OCI-LY3 (cell line): ENCODE measurements around the gene DDX59.
A peak's percentile ranks its signal among the peaks of the same experiment; 100 is the strongest.

Source experiments
- H2AFZ ChIP-seq: fragments of 200-600, 300-600 bp; shearing (Covaris generic); 2 replicates; pipeline ENCODE4 v1.6.0; 2014; ENCODE audit warnings: antibody characterized with exemption, low read depth, low read length
- H3K27ac ChIP-seq: fragments of 200-600, 300-600 bp; sonication (generic); 2 replicates; pipeline ENCODE4 v1.5.1; 2014; ENCODE audit warnings: mild to moderate bottlenecking, low read length, moderate library complexity, mixed read lengths
- H3K27me3 ChIP-seq: fragments of 200-600, 300-600 bp; sonication (generic); 2 replicates; pipeline ENCODE4 v1.6.1; 2014; ENCODE audit warnings: low read depth, low read length, mixed read lengths
- H3K36me3 ChIP-seq: fragments of 200-600, 300-600 bp; sonication (generic); replicated peaks from 2 replicates; pipeline ENCODE3; 2014; ENCODE audit warnings: low read depth, low read length, mixed read lengths
- H3K4me1 ChIP-seq: fragments of 300-600, 200-600 bp; sonication (generic); 2 replicates; pipeline ENCODE4 v1.6.1; 2014; ENCODE audit warnings: low read length, mixed read lengths
- H3K4me2 ChIP-seq: fragments of 200-600, 300-600 bp; sonication (generic); 2 replicates; pipeline ENCODE4 v1.6.1; 2014; ENCODE audit warnings: low read length, mixed read lengths
- H3K4me3 ChIP-seq: fragments of 300-600, 200-600 bp; sonication (generic); 2 replicates; pipeline ENCODE4 v1.5.1; 2014; ENCODE audit warnings: antibody characterized with exemption, mild to moderate bottlenecking, low read length, moderate library complexity
- H3K79me2 ChIP-seq: fragments of 300-600, 200-600 bp; shearing (Covaris generic); 2 replicates; pipeline ENCODE4 v1.6.1; 2014; ENCODE audit warnings: mild to moderate bottlenecking, low read length, mixed read lengths
- H3K9ac ChIP-seq: fragments of 300-600, 200-600 bp; shearing (Covaris generic); 2 replicates; pipeline ENCODE4 v1.6.0; 2014; ENCODE audit warnings: mild to moderate bottlenecking, low read length, moderate library complexity
- H3K9me3 ChIP-seq: fragments of 200-600, 300-600 bp; shearing (Covaris generic); 2 replicates; pipeline ENCODE4 v1.6.1; 2014; ENCODE audit warnings: low read length, mixed read lengths; ENCODE audit not compliant: insufficient read depth
- H4K20me1 ChIP-seq: fragments of 200-600, 300-600 bp; sonication (generic); 2 replicates; pipeline ENCODE4 v1.6.1; 2016; ENCODE audit warnings: low read length, mixed read lengths; ENCODE audit not compliant: insufficient read depth
- EZH2phosphoT487 ChIP-seq: fragments of 200-600 bp; shearing (Covaris generic); IDR thresholded peaks from 2 replicates; pipeline ENCODE4 v1.6.1; 2018; ENCODE audit warnings: antibody characterized with exemption, mixed run types, low read depth
- TF ChIP-seq, protein P1 (sequence below): fragments of 200-600, 300-600 bp; sonication (generic); IDR thresholded peaks from 2 replicates; pipeline ENCODE4 v1.5.1; 2014; ENCODE audit warnings: antibody characterized with exemption, low read length, low read depth

The DDX59 gene

DNA sequence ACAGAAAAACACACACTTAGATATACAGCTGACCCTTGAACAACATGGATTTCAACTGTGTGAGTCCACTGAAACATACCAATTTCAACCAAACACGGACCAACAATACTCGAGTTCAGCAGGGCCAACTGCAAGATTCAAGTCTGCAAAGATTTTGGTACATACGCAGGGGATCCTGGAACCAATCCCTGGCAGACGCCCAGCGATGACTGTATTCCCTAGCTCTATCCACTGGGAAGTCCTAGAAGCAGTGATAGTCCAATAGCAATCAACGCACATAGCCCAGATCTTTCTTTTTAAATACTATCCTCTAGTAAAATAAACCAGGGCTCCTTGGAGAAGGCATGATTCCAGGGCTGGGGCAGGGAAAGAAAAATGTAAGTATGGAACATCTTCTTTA is 9.0 kb downstream of the DDX59 start:
- Histone ChIP-seq H3K36me3 (peaks cover 67% of the 10 kb centered on the region), H3K4me3 (no peak overlapping the region), H3K4me2 (no peak overlapping the region), H3K4me1 (peaks cover 7% of the 10 kb centered on the region), H3K9ac (no peak overlapping the region), H2AFZ (no peak overlapping the region), H3K27ac (no peak overlapping the region), H4K20me1 (peaks cover 13% of the 10 kb centered on the region), H3K27me3 (no peaks in the 10 kb centered on the region), H3K9me3 (no peaks in the 10 kb centered on the region), H3K79me2 (0 out of 2 replicates have a peak, but pooled peaks cover 2% of the 10 kb centered on the region)
- TF ChIP-seq, protein P1, sequence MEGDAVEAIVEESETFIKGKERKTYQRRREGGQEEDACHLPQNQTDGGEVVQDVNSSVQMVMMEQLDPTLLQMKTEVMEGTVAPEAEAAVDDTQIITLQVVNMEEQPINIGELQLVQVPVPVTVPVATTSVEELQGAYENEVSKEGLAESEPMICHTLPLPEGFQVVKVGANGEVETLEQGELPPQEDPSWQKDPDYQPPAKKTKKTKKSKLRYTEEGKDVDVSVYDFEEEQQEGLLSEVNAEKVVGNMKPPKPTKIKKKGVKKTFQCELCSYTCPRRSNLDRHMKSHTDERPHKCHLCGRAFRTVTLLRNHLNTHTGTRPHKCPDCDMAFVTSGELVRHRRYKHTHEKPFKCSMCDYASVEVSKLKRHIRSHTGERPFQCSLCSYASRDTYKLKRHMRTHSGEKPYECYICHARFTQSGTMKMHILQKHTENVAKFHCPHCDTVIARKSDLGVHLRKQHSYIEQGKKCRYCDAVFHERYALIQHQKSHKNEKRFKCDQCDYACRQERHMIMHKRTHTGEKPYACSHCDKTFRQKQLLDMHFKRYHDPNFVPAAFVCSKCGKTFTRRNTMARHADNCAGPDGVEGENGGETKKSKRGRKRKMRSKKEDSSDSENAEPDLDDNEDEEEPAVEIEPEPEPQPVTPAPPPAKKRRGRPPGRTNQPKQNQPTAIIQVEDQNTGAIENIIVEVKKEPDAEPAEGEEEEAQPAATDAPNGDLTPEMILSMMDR: no peak
- no peak for TF ChIP-seq EZH2phosphoT487

DNA sequence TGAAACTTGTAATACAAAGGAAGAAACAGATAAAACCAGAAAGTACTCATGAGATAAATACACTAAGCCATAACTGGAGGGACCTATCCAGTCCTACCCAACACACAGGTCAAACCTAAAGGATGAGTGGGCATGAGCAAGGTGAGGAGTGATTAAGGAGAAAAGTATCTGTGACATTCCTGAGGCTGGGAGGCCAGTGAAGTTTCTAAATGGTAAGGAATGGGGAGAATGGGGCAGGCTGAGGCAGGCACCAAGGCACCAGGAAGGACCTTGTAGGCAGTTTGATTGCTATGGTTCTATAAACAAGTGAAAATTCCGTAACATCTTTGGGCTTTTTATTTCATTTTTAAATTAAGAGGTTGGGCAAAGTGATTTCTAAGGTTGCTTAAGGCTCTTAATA is 10.4 kb downstream of the DDX59 start:
- H3K4me1 ChIP-seq: peaks cover 21% of the 10 kb centered on the region
- TF ChIP-seq, protein P1: no peak
- TF ChIP-seq EZH2phosphoT487: no peak
- H4K20me1 ChIP-seq: peaks cover 17% of the 10 kb centered on the region
- peaks cover 61% of the 10 kb centered on the region for H3K36me3 ChIP-seq
- no peaks in the 10 kb centered on the region for H3K9me3 ChIP-seq
- 0 out of 2 replicates have a peak, but pooled peaks cover 2% of the 10 kb centered on the region for H3K79me2 ChIP-seq
- no peak overlapping the region for H2AFZ ChIP-seq
- H3K27me3 ChIP-seq: no peaks in the 10 kb centered on the region
- no peak overlapping the region for H3K4me2 ChIP-seq
- H3K9ac ChIP-seq: no peak overlapping the region
- H3K27ac ChIP-seq: no peak overlapping the region
- H3K4me3 ChIP-seq: no peak overlapping the region

DNA sequence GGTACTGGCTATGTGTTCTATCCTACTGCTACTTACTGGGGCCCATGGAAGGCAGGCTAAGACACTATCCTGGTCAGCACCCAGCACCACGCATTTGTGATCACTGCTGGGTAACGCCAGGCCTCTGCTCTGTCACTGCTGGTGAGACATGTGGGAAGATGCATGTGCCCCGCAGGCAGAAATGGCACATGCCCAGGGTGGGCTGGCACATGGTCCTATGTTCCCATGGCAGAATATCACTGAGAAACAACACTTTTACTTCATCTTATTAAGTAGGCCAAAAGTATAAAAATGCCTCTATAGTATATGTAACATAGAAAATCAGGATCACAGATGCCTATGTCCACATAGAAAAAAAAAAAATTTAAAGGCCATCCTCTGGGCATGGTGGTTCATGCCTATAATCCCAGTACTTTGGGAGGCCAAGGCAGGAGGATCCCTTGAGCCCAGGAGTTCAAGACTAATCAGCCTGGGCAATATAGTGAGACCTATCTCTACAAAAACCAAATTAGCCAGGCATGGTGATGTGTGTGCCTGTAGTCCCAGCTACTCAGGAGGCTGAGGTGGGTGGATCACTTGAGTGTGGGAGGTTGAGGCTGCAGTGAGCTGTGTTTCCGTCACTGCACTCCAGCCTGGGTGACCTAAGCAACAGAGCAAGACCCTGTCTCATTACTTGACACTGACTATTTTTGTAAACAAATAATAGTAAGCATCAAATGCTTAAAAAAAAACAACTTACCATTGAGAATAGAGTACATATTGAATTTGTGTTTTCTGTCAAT is 11.5 kb downstream of the DDX59 start:
- no peak overlapping the region for H3K27ac ChIP-seq
- H2AFZ ChIP-seq: no peak overlapping the region
- H3K9ac ChIP-seq: no peak overlapping the region
- peaks cover 58% of the 10 kb centered on the region for H3K36me3 ChIP-seq
- H4K20me1 ChIP-seq: peaks cover 13% of the 10 kb centered on the region; the same call in 1 of the 2 replicates
- H3K9me3 ChIP-seq: no peaks in the 10 kb centered on the region
- H3K4me2 ChIP-seq: no peak overlapping the region
- 0 out of 2 replicates have a peak, but pooled peaks cover 2% of the 10 kb centered on the region for H3K79me2 ChIP-seq
- TF ChIP-seq, protein P1: no peak
- TF ChIP-seq EZH2phosphoT487: no peak
- no peak overlapping the region for H3K4me3 ChIP-seq
- H3K4me1 ChIP-seq: peaks cover 31% of the 10 kb centered on the region
- H3K27me3 ChIP-seq: no peaks in the 10 kb centered on the region

DNA sequence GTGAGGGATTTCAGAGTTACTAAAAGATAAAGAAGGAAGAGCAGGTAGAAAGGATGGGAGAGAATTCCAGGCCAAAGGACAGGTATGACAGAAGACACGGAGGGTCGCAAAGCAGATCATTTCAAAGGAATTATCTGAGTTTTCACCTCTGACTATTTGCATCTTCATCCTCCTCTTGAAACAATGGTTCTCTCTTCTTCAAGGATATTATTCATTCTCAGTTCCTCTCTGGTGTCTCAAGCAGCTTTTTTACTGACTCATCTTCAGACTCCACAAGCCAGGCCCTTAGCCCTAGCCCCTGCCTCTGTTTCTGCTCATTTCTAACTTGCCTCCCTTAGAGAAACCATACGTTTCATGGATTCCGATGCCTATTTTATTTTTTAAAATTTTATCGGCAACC is 15.0 kb downstream of the DDX59 start:
- Histone ChIP-seq H2AFZ (no peak overlapping the region), H3K79me2 (no peaks in the 10 kb centered on the region), H3K4me2 (peak overlapping the region; percentile 65), H3K36me3 (peaks cover 43% of the 10 kb centered on the region), H4K20me1 (peaks cover 4% of the 10 kb centered on the region; the same call in 1 of the 2 replicates), H3K9ac (peak overlapping the region; percentile 28; the same call in 1 of the 2 replicates), H3K9me3 (no peaks in the 10 kb centered on the region), H3K27ac (peak overlapping the region; percentile 80), H3K27me3 (no peaks in the 10 kb centered on the region), H3K4me3 (peak overlapping the region; percentile 38), H3K4me1 (peaks cover 42% of the 10 kb centered on the region)
- TF ChIP-seq EZH2phosphoT487: no peak
- TF ChIP-seq, protein P1: no peak
